GM19025 (cell line): ENCODE data around the gene SCGB1D2.

ENCODE experiments used
- ATAC-seq: cut with Tn5 transposase; IDR thresholded peaks from one replicate; pipeline ENCODE4 v1.9.1; 2021; ENCODE audit warnings: mild to moderate bottlenecking, low read depth, moderate library complexity; ENCODE audit not compliant: unreplicated experiment

Gene SCGB1D2

DNA sequence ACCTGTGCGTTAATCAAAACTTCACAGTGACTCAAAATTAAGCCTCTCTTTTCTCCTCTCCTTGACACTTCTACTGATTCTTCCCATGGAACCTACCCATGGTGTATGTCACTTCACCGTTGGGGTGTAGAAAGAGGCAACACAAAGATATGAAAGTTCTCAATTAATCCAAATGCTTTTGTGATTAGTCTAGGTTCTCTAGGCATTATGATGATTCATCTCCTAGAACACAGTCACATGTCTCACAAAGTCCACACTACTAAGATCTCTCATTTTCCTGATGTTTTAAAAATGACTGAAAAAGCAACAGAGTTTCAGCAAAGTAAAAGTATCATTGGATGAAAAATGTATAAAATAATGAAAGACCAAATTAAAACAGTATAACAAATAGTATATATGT, 14.2 kb downstream of the SCGB1D2 start:
- ATAC-seq: no peak

DNA sequence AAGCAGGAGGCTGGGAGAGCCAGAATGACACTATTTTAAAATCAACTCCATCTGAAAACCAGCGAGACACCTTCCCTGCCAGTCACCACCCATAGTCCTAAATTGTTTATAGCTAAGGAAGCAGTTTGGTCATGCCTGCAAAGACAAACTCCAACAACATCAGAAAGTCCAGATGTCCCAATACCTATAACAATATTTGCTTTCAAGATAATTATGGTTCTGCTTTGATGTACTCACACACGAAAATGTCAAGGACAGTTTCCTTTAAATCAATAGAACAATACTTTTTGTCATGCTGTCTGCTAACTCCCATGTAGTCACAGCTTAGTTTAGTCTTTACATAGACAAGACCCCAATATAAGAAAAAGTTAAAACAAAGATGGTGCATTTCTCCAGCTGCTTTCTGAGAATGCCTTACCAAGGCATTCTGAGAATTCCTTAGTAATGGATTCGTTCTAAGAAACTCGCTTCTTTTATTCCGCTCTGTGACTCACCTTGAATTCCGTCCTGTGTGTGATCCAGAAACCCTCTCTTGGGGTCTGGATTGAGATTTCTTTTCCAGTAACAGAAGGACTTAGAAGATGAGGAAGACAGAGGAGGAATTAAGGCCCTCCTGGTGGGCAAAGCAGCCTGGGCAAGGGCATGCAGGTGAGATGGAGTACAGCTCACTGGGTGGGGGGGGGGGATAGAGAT, 18.4 kb downstream of the SCGB1D2 start:
- ATAC-seq: no peak

DNA sequence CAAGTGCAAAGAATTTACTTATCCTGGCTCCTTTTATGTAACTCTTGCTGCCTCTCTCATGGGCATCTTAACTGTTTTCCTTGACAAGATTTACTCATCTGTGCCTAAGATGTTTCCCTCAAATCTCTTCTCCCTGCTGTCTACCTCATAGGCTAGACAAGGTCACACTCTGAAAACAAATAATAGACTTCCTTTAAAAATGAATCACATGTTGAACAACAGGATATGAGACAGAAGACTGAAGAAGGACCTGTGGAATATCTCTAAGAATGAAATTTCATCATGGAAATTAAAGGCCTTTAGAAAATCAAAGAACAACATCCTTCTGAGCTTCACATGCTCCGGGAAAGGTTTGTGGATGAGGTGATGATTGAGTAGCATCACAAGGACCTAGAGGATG, 22.0 kb downstream of the SCGB1D2 start:
- no peak for ATAC-seq

- no peak for ATAC-seq
Observed at GRCh38 chr11:62266558-62266957, 24.5 kb downstream of the SCGB1D2 start.

DNA sequence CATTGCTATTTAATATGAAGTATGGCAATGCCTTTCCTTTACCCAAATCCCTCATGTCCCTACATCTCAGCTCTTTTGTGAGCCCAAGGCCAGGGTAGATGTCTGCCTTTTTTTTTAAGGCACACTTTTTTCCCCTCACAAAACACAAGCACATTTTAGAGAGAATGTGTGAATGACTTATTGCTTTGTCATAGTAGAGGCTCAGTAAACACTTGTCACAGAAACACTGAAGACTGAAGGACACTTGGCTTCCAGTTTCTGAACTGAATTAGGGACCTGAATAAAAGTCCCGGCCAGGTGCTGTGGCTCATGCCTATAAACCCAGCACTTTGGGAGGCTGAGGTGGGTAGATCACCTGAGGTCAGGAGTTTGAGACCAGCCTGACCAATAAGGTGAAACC, 25.0 kb downstream of the SCGB1D2 start:
- ATAC-seq: no peak

DNA sequence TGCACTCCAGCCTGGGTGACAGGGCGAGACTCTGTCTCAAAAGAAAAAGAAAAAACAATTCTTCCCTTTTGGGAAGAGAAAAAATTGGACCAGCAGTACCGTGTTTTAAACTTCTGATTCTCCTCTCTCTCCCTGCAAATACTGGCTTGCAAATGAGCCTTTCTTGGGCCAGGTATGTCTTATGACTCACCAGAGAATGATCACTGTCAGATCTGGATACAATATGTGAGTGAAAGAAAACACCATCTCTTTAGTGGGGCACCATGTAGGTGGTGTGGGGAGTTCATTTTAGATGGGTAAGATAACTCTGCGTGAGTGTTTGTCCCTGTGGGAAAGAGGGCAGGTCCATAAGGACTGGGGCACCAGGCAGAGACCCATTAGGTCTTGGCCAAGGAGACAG, 25.5 kb downstream of the SCGB1D2 start:
- ATAC-seq: no peak

DNA sequence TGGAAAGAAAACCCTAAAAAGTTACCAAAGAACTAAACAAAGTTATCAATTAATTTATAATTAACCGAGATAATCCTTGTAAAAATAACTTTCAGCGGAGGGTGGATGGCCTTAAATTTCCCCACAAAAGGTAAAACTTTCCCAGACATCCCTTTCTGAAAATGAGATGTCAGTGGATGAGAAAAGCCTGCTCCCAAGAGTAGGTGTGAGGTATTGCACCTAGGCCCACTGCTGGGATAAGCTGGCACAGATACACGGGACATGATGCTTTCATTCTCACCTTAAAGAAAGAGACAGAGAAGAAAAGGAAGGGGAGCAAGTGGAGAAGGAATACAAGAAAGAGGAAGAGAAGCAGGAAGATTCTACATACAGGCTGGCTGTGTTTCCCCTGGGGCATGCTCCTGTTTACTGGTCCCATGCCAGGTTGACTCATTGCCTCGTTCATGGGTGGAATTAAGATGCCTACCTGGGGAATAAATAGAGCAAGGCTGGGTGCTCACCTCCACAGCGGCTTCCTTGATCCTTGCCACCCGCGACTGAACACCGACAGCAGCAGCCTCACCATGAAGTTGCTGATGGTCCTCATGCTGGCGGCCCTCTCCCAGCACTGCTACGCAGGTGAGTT, 27.7 kb downstream of the SCGB1D2 start, which contains the start of gene SCGB2A2:
SCGB2A2 (plus strand) TSS at position 505 of the 625 bp plus-strand sequence; CDS start at position 564, 59 bp downstream.
- no peak for ATAC-seq

DNA sequence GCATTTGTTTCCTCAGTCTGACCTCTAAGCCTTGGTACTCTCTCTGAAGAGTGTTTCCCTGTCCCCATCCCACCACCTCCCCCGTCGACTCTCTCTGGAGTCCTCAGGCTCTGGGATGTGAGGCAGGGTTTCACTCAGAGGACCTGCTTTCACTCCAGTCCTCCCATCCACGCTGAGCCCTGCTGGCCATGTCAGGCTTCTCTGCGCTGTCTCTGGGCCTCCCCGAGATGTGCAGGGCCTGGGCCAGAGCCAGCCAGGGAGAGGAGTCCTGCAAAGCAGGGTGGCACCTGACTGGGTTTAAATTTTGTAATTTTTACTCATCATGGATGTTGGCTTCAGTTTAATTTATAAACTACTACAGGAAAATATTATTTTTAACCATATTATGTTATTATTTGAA, 31.2 kb downstream of the SCGB1D2 start:
- no peak for ATAC-seq

- ATAC-seq: no peak
Observed at GRCh38 chr11:62273789-62274275, 31.8 kb downstream of the SCGB1D2 start.

DNA sequence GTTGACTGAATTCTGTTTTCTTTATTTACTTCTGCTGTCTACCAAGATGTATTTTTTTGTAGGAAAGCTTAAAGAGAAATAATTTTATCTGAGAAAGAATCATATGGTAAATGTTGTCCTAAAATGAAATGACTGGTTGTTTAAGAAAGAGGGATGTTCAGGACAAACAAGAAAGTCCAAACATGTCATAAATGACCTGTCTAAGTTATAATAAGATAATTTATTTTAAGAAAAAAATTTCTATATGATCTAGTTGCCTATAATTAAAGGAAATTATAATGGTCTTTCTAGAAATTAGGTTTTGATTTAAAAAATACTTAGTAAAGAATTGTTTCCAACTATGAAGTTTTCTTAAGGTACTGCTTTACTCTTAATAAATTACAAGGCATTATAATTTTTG, 38.4 kb downstream of the SCGB1D2 start:
- no peak for ATAC-seq
